Hepatocyte (in vitro differentiated cells): Measurements from ENCODE around the gene SUN2.

Source experiments
- CTCF ChIP-seq: fragments of 200-600 bp; sonication (generic); IDR thresholded peaks from 2 replicates; pipeline ENCODE4 v1.5.1; 2016; ENCODE audit warnings: antibody characterized with exemption, mild to moderate bottlenecking; ENCODE audit not compliant: poor library complexity
- EZH2 ChIP-seq: fragments of 200-600 bp; sonication (generic); IDR thresholded peaks from 2 replicates; pipeline ENCODE4 v1.6.1; 2016; ENCODE audit warnings: antibody characterized with exemption, mild to moderate bottlenecking, borderline replicate concordance
- EZH2phosphoT487 ChIP-seq: fragments of 200-600 bp; sonication (generic); IDR thresholded peaks from one replicate; pipeline ENCODE4 v1.6.1; 2018; ENCODE audit warnings: antibody characterized with exemption, mild to moderate bottlenecking, low read depth, moderate library complexity; ENCODE audit not compliant: unreplicated experiment, severe bottlenecking

DNA sequence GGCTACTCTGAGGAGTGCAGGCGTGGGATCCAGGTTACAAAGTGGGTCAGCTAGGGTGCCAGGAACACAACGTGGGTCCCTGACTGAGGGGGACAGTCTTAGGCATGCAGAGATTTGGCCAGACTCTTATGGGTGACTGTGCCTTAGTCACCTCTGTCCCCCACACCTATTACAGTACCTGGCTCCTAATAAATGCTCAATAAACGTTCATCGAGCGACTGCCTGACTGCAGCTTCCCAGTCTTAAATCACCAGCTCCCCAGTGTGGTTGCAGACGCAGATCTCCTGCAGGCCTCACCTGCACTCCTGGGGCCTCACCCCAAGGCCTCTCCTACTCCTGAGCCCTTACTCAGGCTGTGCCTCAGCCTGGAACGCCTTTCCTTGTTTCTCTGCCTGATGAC lies 3.2 kb upstream of the SUN2 start:
- TF ChIP-seq CTCF, result no peak
- TF ChIP-seq EZH2, result no peak
- TF ChIP-seq EZH2phosphoT487, result no peak
